ENCODE data around the gene COQ8A. TPM values are rescaled to one million over a fixed set of nuclear protein-coding genes. Genes with fewer than 3 reads are reported as not detected.
A peak's percentile ranks its signal among the peaks of the same experiment; 100 is the strongest.

COQ8A gene
- total and polyA plus RNA-seq, 10 of the 15 experiments (the other 5 are each of a cell fraction or from before 2014, with no cell fraction given): 0.72 to 24.8 (median 12.1) TPM

DNA sequence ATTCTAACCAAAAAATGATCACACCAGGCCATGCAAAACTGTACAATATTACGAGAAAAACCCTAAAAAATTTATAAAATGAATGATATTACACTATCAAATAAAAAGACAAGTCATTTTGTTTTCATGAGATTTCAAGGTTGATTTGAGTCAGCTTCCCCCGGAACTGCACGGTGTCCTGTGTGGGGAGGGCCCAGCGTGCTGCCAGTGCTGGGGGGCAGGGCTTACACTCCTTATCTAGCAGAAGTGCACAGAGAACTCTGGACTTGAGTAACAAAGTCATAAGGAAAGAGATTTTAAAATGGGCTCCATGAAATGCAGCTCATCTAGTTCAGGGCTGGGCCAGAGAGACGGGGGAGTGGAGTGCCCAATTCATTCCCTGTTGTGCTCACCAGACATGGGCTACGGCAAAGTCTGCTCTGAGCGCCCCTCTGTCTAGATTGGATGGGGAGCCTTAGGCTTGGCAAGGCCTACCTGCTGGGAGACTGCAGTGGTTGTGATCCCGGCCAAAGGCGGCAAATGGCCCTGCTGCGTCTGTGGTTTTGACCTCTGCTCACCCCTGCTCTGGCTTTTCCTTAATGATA is 50.1 kb downstream of the COQ8A start:
- FAIRE-seq: peak; percentile 65
- H3K9ac ChIP-seq (ENCODE audit: control insufficient read depth, insufficient read depth, low read length): no peak overlapping the region
- no peak overlapping the region for H3K4me3 ChIP-seq
- ChIA-PET POLR2A (no interaction called here), CTCF (no interaction called here), SMC1A (ENCODE audit: uncharacterized antibody, unreplicated experiment) (interaction anchor here (1.1 to 1.6 kb wide), 2 partner anchors 20 to 166 kb away, joined by 3 read pairs; no protein-coding TSS in a partner anchor), RAD21 (ENCODE audit: unreplicated experiment) (no interaction called here)
- no peak overlapping the region for H3K4me2 ChIP-seq (ENCODE audit: control insufficient read depth, insufficient read depth)
- peaks cover 14% of the 10 kb centered on the region for H3K4me1 ChIP-seq (ENCODE audit: control insufficient read depth, insufficient read depth, low read length)
- H3K36me3 ChIP-seq (ENCODE audit: control insufficient read depth in 2 of 2, insufficient read depth in 2 of 2, low read length in 1 of 2): peaks cover 0 to 3% of the 10 kb centered on the region in 2 experiments; a peak in 2 of 4 replicates
- no TSS peak for BruUV-seq (replicated peaks)
- WGBS (ENCODE audit: insufficient coverage, insufficient replicate concordance, low lambda C conversion rate, missing lambda C conversion rate): 18% methylated on average over 10 of the region's 10 CpGs
- H3K79me2 ChIP-seq (ENCODE audit: control insufficient read depth, insufficient read depth, low read length): no peaks in the 10 kb centered on the region
- H3K9me3 ChIP-seq (replicated peaks; ENCODE audit: control insufficient read depth, insufficient read depth, low read length): no peaks in the 10 kb centered on the region
- ATAC-seq: peak; percentile 91
- intact Hi-C loops (cut with micrococcal nuclease; ENCODE audit: unreplicated experiment): no loop called here
- in situ Hi-C loops (cut with MboI): no loop called here
- no peaks in the 10 kb centered on the region for H3K27me3 ChIP-seq (replicated peaks in 1 of 2; ENCODE audit: control insufficient read depth in 2 of 2, insufficient read depth in 2 of 2, low read length in 1 of 2)
- peak overlapping the region; percentile 24 for H2AFZ ChIP-seq (ENCODE audit: control insufficient read depth, low read depth, low read length)
- no peaks in the 10 kb centered on the region for H4K20me1 ChIP-seq (ENCODE audit: control insufficient read depth, insufficient read depth)
- no peak for DNase-seq (ENCODE audit: low read depth, low spot score)
- no peak overlapping the region for H3K27ac ChIP-seq (ENCODE audit: control insufficient read depth, insufficient read depth)
- TF ChIP-seq FOXM1 (IDR thresholded peaks at IDR 0.05; ENCODE audit: low read depth, low read length) (peak; percentile 27; the same call in 1 of the 2 replicates), CBFB (IDR thresholded peaks at IDR 0.05; ENCODE audit: low read depth) (no peak), YY1 (IDR thresholded peaks at IDR 0.05; ENCODE audit: low read depth, low read length) (0 out of 2 replicates have a peak, but pooled peaks have one; percentile 26), ASH2L (IDR thresholded peaks at IDR 0.05; ENCODE audit: borderline replicate concordance, low read depth) (no peak), ZNF274 (IDR thresholded peaks at IDR 0.05; ENCODE audit: insufficient read depth, insufficient read length) (no peak), ESRRA (IDR thresholded peaks at IDR 0.05; ENCODE audit: low read length) (no peak), SP1 (IDR thresholded peaks at IDR 0.05; ENCODE audit: low read depth, low read length) (no peak), TARDBP (IDR thresholded peaks at IDR 0.05; ENCODE audit: borderline replicate concordance) (no peak), POLR2A (IDR thresholded peaks at IDR 0.05; ENCODE audit: low read depth, low read length) (no peak), NFXL1 (IDR thresholded peaks at IDR 0.05; ENCODE audit: borderline replicate concordance) (no peak), RFX5 (IDR thresholded peaks at IDR 0.05; ENCODE audit: low read depth, low read length) (no peak), GABPA (IDR thresholded peaks at IDR 0.05; ENCODE audit: low read depth) (peak; percentile 68)
- TF ChIP-seq, protein P1, sequence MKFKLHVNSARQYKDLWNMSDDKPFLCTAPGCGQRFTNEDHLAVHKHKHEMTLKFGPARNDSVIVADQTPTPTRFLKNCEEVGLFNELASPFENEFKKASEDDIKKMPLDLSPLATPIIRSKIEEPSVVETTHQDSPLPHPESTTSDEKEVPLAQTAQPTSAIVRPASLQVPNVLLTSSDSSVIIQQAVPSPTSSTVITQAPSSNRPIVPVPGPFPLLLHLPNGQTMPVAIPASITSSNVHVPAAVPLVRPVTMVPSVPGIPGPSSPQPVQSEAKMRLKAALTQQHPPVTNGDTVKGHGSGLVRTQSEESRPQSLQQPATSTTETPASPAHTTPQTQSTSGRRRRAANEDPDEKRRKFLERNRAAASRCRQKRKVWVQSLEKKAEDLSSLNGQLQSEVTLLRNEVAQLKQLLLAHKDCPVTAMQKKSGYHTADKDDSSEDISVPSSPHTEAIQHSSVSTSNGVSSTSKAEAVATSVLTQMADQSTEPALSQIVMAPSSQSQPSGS (IDR thresholded peaks at IDR 0.05; ENCODE audit: low read length): no peak
- TF ChIP-seq, protein P2, sequence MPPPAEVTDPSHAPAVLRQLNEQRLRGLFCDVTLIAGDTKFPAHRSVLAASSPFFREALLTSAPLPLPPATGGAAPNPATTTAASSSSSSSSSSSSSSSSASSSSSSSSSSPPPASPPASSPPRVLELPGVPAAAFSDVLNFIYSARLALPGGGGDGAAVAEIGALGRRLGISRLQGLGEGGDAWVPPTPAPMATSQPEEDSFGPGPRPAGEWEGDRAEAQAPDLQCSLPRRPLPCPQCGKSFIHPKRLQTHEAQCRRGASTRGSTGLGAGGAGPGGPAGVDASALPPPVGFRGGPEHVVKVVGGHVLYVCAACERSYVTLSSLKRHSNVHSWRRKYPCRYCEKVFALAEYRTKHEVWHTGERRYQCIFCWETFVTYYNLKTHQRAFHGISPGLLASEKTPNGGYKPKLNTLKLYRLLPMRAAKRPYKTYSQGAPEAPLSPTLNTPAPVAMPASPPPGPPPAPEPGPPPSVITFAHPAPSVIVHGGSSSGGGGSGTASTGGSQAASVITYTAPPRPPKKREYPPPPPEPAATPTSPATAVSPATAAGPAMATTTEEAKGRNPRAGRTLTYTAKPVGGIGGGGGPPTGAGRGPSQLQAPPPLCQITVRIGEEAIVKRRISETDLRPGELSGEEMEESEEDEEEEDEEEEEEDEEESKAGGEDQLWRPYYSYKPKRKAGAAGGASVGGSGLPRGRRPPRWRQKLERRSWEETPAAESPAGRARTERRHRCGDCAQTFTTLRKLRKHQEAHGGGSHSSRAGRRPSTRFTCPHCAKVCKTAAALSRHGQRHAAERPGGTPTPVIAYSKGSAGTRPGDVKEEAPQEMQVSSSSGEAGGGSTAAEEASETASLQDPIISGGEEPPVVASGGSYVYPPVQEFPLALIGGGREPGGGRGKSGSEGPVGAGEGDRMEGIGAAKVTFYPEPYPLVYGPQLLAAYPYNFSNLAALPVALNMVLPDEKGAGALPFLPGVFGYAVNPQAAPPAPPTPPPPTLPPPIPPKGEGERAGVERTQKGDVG (CRISPR knock-in tag; IDR thresholded peaks at IDR 0.05): no peak
- TF ChIP-seq, protein P3, sequence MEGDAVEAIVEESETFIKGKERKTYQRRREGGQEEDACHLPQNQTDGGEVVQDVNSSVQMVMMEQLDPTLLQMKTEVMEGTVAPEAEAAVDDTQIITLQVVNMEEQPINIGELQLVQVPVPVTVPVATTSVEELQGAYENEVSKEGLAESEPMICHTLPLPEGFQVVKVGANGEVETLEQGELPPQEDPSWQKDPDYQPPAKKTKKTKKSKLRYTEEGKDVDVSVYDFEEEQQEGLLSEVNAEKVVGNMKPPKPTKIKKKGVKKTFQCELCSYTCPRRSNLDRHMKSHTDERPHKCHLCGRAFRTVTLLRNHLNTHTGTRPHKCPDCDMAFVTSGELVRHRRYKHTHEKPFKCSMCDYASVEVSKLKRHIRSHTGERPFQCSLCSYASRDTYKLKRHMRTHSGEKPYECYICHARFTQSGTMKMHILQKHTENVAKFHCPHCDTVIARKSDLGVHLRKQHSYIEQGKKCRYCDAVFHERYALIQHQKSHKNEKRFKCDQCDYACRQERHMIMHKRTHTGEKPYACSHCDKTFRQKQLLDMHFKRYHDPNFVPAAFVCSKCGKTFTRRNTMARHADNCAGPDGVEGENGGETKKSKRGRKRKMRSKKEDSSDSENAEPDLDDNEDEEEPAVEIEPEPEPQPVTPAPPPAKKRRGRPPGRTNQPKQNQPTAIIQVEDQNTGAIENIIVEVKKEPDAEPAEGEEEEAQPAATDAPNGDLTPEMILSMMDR (IDR thresholded peaks at IDR 0.05 in 2 of 3, conservative IDR thresholded peaks at IDR 0.05 in 1 of 3; ENCODE audit: control insufficient read depth in 2 of 3, extremely low read depth in 1 of 3, insufficient read depth in 1 of 3, low read depth in 3 of 3, low read length in 3 of 3): no peak
- TF ChIP-seq, protein P4, sequence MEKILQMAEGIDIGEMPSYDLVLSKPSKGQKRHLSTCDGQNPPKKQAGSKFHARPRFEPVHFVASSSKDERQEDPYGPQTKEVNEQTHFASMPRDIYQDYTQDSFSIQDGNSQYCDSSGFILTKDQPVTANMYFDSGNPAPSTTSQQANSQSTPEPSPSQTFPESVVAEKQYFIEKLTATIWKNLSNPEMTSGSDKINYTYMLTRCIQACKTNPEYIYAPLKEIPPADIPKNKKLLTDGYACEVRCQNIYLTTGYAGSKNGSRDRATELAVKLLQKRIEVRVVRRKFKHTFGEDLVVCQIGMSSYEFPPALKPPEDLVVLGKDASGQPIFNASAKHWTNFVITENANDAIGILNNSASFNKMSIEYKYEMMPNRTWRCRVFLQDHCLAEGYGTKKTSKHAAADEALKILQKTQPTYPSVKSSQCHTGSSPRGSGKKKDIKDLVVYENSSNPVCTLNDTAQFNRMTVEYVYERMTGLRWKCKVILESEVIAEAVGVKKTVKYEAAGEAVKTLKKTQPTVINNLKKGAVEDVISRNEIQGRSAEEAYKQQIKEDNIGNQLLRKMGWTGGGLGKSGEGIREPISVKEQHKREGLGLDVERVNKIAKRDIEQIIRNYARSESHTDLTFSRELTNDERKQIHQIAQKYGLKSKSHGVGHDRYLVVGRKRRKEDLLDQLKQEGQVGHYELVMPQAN (conservative IDR thresholded peaks at IDR 0.05): no peak

Data from GM12878 (cell line).